HCT116 (cell line): Measurements from ENCODE around the gene PPP2R2D.

Experiments used
- CBX3 ChIP-seq: IDR thresholded peaks from 2 replicates; pipeline ENCODE4 v1.6.1; 2012; ENCODE audit warnings: low read depth
- POLR2A ChIP-seq: IDR thresholded peaks from 2 replicates; pipeline ENCODE4 v1.7.0; 2011; ENCODE audit warnings: borderline replicate concordance; ENCODE audit not compliant: insufficient read depth, insufficient read length; ENCODE audit errors: extremely low read depth
- TF ChIP-seq, protein P1 (sequence below), 3 experiments: fragments of 200-600 bp in 1 of 3; sonication (generic) in 1 of 3; IDR thresholded peaks in 2 of 3; conservative IDR thresholded peaks in 1 of 3; 2 replicates each; pipeline ENCODE4 v1.5.1; 2012 to 2017; ENCODE audit warnings: low read depth in 2 of 3, low read length in 2 of 3, antibody characterized with exemption in 1 of 3, borderline replicate concordance in 1 of 3, control low read depth in 1 of 3, mild to moderate bottlenecking in 1 of 3, mixed read lengths in 1 of 3, mixed run types in 1 of 3, moderate library complexity in 1 of 3; ENCODE audit not compliant: insufficient read depth in 1 of 3
- TF ChIP-seq, protein P2 (sequence below): IDR thresholded peaks from 2 replicates; pipeline ENCODE4 v1.6.1; 2012

DNA sequence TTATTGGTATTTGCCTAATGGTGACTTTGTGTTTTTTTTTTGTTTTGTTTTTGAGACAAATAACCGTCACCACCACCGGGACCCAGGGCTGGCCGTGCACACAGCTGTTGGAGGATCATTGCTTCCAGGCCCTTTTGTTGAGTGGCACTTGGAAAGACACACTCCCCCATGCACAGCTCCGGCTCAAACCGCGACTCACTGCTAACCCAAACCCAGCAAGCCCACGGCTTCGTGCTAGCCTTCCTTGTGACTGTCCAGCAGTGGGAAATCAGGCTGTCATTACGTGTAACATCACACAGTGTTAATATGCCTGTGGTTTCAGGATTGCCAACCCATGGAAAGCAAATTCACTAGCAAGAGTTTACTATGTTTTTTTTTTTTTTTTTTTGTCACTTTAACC, 63.5 kb downstream of the PPP2R2D start:
- TF ChIP-seq, protein P1, sequence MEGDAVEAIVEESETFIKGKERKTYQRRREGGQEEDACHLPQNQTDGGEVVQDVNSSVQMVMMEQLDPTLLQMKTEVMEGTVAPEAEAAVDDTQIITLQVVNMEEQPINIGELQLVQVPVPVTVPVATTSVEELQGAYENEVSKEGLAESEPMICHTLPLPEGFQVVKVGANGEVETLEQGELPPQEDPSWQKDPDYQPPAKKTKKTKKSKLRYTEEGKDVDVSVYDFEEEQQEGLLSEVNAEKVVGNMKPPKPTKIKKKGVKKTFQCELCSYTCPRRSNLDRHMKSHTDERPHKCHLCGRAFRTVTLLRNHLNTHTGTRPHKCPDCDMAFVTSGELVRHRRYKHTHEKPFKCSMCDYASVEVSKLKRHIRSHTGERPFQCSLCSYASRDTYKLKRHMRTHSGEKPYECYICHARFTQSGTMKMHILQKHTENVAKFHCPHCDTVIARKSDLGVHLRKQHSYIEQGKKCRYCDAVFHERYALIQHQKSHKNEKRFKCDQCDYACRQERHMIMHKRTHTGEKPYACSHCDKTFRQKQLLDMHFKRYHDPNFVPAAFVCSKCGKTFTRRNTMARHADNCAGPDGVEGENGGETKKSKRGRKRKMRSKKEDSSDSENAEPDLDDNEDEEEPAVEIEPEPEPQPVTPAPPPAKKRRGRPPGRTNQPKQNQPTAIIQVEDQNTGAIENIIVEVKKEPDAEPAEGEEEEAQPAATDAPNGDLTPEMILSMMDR (IDR thresholded peaks at IDR 0.05 in 2 of 3, conservative IDR thresholded peaks at IDR 0.05 in 1 of 3; ENCODE audit: borderline replicate concordance in 1 of 3, insufficient read depth in 1 of 3, low read depth in 2 of 3, low read length in 2 of 3), result no peak
- TF ChIP-seq, protein P2, sequence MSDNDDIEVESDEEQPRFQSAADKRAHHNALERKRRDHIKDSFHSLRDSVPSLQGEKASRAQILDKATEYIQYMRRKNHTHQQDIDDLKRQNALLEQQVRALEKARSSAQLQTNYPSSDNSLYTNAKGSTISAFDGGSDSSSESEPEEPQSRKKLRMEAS, result no peak
- TF ChIP-seq POLR2A (no peak), CBX3 (no peak)
